ENCODE results near the gene RERE. TPM values are rescaled to one million over a fixed set of nuclear protein-coding genes. Genes with fewer than 3 reads are reported as not detected.
A peak's percentile ranks its signal among the peaks of the same experiment; 100 is the strongest.
"Not testable (repeated sequence)": the region's sequence is repeated elsewhere in the genome, so short reads cannot be mapped to it uniquely, and the experiment has no call there.

Gene RERE
- total RNA-seq, 1 donor from 2014 or later, result 88.5 TPM

- Histone ChIP-seq H3K27me3 (ENCODE audit: low read depth) (no peaks in the 10 kb centered on the region), H3K4me3 (no peak overlapping the region), H3K27ac (peak overlapping the region; percentile 7), H3K36me3 (no peaks in the 10 kb centered on the region), H3K4me1 (peaks cover 27% of the 10 kb centered on the region), H3K9me3 (no peaks in the 10 kb centered on the region)
- DNase-seq (no peak), ATAC-seq (peak; percentile 51 to 68)
- no peak for TF ChIP-seq CTCF (IDR thresholded peaks at IDR 0.05)
- intact Hi-C loops (cut with DNase I), result no loop called here
Observed at GRCh38 chr1:8822373-8823294, 5.2 kb upstream of the RERE start.

DNA sequence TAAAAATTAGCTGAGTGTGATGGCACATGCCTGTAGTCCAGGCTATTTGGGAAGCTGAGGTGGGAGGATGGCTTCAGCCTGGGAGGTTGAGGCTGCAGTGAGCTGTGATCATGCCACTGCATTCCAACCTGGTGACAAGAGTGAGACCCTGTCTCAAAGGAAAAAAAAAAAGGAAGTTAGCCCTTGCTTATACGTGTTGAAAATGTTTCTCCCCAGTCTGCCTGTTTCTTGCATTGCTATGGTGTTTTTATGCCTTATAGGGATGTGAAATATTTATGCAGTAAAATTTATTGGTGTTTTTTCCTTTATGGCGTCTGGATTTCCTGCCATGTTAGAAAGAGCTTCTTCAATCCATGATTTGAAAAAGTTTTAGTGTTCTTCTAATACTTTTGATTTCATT, 3.6 kb upstream of the RERE start:
- TF ChIP-seq CTCF (IDR thresholded peaks at IDR 0.05), result no peak
- intact Hi-C loops (cut with DNase I), result no loop called here
- ATAC-seq, result no peak
- no peaks in the 10 kb centered on the region for H3K36me3 ChIP-seq
- no peak overlapping the region for H3K4me3 ChIP-seq
- no peak overlapping the region for H3K27ac ChIP-seq
- peaks cover 32% of the 10 kb centered on the region for H3K4me1 ChIP-seq
- no peak for DNase-seq
- no peaks in the 10 kb centered on the region for H3K9me3 ChIP-seq
- no peaks in the 10 kb centered on the region for H3K27me3 ChIP-seq (ENCODE audit: low read depth)

DNA sequence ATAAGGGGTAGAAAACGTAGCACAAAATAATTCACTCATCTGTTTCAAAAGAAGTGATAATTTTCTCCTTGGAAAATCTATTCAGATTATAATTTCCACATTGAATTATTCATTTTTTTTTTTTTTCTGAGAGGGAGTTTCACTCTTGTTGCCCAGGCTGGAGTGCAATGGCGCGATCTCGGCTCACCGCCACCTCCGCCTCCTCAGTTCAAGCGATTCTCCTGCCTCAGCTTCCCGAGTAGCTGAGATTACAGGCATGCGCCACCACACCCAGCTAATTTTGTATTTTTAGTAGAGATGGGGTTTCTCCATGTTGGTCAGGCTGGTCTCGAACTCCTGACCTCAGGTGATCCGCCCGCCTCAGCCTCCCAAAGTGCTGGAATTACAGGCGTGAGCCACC, 1.3 kb upstream of the RERE start:
- Histone ChIP-seq H3K4me3 (peak overlapping the region; percentile 89), H3K27ac (peak overlapping the region; percentile 91), H3K4me1 (peaks cover 53% of the 10 kb centered on the region)
- intact Hi-C loops (cut with DNase I); ATAC-seq; H3K36me3 ChIP-seq; DNase-seq; H3K27me3 ChIP-seq (ENCODE audit: low read depth); H3K9me3 ChIP-seq: not testable (repeated sequence)

DNA sequence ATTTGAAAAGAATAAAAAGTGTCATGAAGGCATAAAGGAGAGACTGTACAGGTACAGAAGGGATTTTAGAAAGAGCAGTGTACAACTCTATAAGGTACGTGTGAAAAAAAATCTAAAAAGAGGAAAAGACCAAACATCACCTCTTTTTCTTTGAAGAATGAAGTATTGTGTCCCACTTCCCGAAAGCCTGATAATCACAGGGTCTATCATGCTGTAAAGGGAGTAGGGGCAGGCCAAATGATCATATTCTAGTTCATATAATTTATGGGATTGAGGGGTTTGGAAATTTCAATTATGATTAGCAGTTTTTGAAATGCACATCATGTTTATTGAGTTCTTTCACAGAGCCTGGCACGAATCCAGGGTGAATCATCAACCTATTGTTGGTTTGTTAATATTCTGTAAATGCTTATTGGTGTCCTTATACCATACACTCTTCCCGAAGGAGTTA, 910 bp upstream of the RERE start:
- TF ChIP-seq CTCF (IDR thresholded peaks at IDR 0.05), result no peak
- peak overlapping the region; percentile 91 for H3K27ac ChIP-seq
- no peak for ATAC-seq
- H3K9me3 ChIP-seq, result no peaks in the 10 kb centered on the region
- H3K4me1 ChIP-seq, result peaks cover 52% of the 10 kb centered on the region
- H3K27me3 ChIP-seq (ENCODE audit: low read depth), result no peaks in the 10 kb centered on the region
- no peaks in the 10 kb centered on the region for H3K36me3 ChIP-seq
- DNase-seq, result no peak
- H3K4me3 ChIP-seq, result peak overlapping the region; percentile 89
- intact Hi-C loops (cut with DNase I), result no loop called here

- no peaks in the 10 kb centered on the region for H3K9me3 ChIP-seq
- ATAC-seq (peak; percentile 52 to 56), DNase-seq (peak; percentile 56)
- no peaks in the 10 kb centered on the region for H3K27me3 ChIP-seq (ENCODE audit: low read depth)
- TF ChIP-seq CTCF (IDR thresholded peaks at IDR 0.05), result no peak
- no peaks in the 10 kb centered on the region for H3K36me3 ChIP-seq
- intact Hi-C loops (cut with DNase I), result no loop called here
- peaks cover 48% of the 10 kb centered on the region for H3K4me1 ChIP-seq
- peak overlapping the region; percentile 89 for H3K4me3 ChIP-seq
- peak overlapping the region; percentile 91 for H3K27ac ChIP-seq
Observed at GRCh38 chr1:8816831-8817411, 519 bp downstream of the RERE start.

- Histone ChIP-seq H3K4me1 (peaks cover 43% of the 10 kb centered on the region), H3K27ac (peak overlapping the region; percentile 91), H3K27me3 (ENCODE audit: low read depth) (no peaks in the 10 kb centered on the region), H3K9me3 (no peaks in the 10 kb centered on the region), H3K36me3 (no peaks in the 10 kb centered on the region), H3K4me3 (peak overlapping the region; percentile 89)
- DNase-seq (no peak), ATAC-seq (no peak)
- no peak for TF ChIP-seq CTCF (IDR thresholded peaks at IDR 0.05)
- intact Hi-C loops (cut with DNase I), result no loop called here
Observed at GRCh38 chr1:8816264-8816663, 1.2 kb downstream of the RERE start.

Measured in lower lobe of right lung (tissue), 2 donors.